Camera-type eye (tissue), 1 donor: ENCODE results near the gene APBA3. TPM values are rescaled to one million over a fixed set of nuclear protein-coding genes. Genes with fewer than 3 reads are reported as not detected.

Experiments used
- total RNA-seq: library from RNA; depleted of rRNA; stranded (reverse); fragments of >200 nt; gene quantifications from one replicate; pipeline ENCODE4 v1.2.3, GENCODE V29; 2014

Gene APBA3
- total RNA-seq = 33.3 TPM

DNA sequence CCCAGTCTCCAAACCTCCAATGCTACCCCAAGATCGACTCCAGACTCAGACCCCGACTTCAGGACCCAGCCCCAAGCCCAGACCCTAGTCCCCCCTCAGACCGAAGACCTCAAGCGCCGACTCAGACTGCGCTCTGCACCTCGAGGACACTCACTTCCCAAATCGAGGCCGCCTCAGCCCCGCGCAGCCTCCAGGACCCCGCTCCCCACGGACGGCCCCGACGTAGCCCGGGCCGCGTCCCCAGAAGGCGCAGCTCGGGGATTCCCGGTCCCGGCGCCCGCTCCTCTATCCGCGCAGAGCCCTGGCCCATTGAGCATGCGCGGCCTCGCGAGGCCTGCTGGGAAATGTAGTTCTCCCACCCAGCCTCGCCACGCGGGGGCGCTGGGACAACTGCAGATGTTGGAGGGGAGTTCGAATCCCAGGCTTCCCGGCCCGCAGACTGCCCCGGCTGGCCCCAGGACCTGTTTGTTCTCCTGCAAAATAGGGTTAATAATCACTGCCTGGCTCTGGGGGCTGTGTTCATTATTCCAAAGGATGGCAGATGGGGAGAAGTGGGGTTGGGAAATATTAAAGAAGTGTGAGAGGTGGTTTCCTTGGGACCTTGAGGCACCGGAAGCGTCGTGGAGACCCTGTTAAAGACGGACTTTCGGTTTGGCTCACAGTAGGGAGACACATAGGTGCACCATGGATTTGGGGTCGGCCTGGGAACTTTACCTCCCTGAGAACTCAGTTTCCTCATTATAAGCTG is at the start of gene APBA3:
APBA3 (minus strand) TSS at position 311 of the 748 bp plus-strand sequence. CDS start 1,428 bp downstream, outside the sequence.

GRCh38 chr19:3785938-3786824 is 24.7 kb upstream of the APBA3 start, which contains the start of gene MATK:
Gene MATK, minus strand, starts transcription at chr19:3786381. Its CDS starts 1,246 bp downstream, at chr19:3785135.

GRCh38 chr19:3771906-3772455 is 10.5 kb upstream of the APBA3 start, which contains the start of gene RAX2:
Gene RAX2, minus strand, starts transcription at chr19:3772228. Its CDS starts 486 bp downstream, at chr19:3771742.

GRCh38 chr19:3762501-3763459 is 1.3 kb upstream of the APBA3 start, which contains the start of gene MRPL54:
Gene MRPL54, plus strand, starts transcription at chr19:3762682. Its CDS starts 19 bp downstream, at chr19:3762701.

GRCh38 chr19:3708207-3708931 is 53.1 kb downstream of the APBA3 start, which contains the start of gene TJP3:
Gene TJP3, plus strand, starts transcription at chr19:3708384. Its CDS starts 20,049 bp downstream, at chr19:3728433.

Other genes with a start within 250 kb of the APBA3 start
- gene TEKTIP1, start 222.5 kb downstream of the APBA3 start, total RNA-seq = not detected
- gene MFSD12, start 204.1 kb downstream of the APBA3 start, total RNA-seq = 34.4 TPM
- 60.3 TPM for gene HMG20B, start 188.7 kb downstream of the APBA3 start, total RNA-seq
- 0.60 TPM for gene GIPC3, start 176.2 kb downstream of the APBA3 start, total RNA-seq
- 2.0 TPM for gene TBXA2R, start 154.8 kb downstream of the APBA3 start, total RNA-seq
- 26.9 TPM for gene CACTIN, start 134.9 kb downstream of the APBA3 start, total RNA-seq
- gene PIP5K1C, start 61.2 kb downstream of the APBA3 start, total RNA-seq = 57.6 TPM
- gene TJP3, start 53.3 kb downstream of the APBA3 start, total RNA-seq = 5.3 TPM
- gene MRPL54, start 990 bp upstream of the APBA3 start, total RNA-seq = 36.6 TPM
- gene RAX2, start 10.5 kb upstream of the APBA3 start, total RNA-seq = 136 TPM
- 27.5 TPM for gene MATK, start 24.7 kb upstream of the APBA3 start, total RNA-seq
- gene ZFR2, start 107.3 kb upstream of the APBA3 start, total RNA-seq = 7.1 TPM
- 23.2 TPM for gene ATCAY, start 119.0 kb upstream of the APBA3 start, total RNA-seq
- gene NMRK2, start 171.4 kb upstream of the APBA3 start, total RNA-seq = 2.3 TPM
- 90.9 TPM for gene DAPK3, start 209.4 kb upstream of the APBA3 start, total RNA-seq
- gene EEF2, start 223.8 kb upstream of the APBA3 start, total RNA-seq = 2,135 TPM
- gene PIAS4, start 246.0 kb upstream of the APBA3 start, total RNA-seq = 27.4 TPM